Measurements from ENCODE around the gene DOCK4.

DOCK4 gene

DNA sequence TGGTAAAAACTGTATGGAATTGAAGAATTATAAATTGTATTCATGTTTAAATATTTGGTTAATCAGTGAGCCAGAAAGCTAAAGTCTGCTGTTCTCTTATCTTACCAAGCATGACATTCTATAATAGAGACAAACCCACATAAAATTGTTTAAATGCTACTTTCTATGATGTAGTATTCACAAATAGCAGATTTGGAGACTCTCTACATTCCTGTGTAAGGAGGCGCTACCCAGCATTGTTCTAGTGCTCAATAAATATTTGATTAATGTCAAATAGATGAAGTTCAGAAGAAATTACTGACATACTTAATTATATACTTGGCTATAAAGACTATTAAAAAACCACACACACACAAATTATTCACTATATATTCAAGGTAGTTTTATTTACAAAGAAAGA is 49.8 kb downstream of the DOCK4 start:
- Histone ChIP-seq H3K79me2 (ENCODE audit: insufficient read depth, low read depth) (no peaks in the 10 kb centered on the region), H3K4me1 (ENCODE audit: low read depth, poor library complexity, severe bottlenecking) (peaks cover 10% of the 10 kb centered on the region), H4K20me1 (ENCODE audit: insufficient read depth) (no peaks in the 10 kb centered on the region), H3K36me3 (ENCODE audit: insufficient read depth) (no peaks in the 10 kb centered on the region), H2AFZ (ENCODE audit: low read depth) (no peak overlapping the region), H3K4me2 (no peak overlapping the region), H3K4me3 (IDR thresholded peaks at IDR 0.05; ENCODE audit: insufficient read depth, low read depth, low read length) (no peak overlapping the region), H3K27me3 (ENCODE audit: insufficient read depth, low read depth) (no peaks in the 10 kb centered on the region), H3K27ac (no peak overlapping the region), H3K9ac (no peak overlapping the region)
- TF ChIP-seq, protein P1, sequence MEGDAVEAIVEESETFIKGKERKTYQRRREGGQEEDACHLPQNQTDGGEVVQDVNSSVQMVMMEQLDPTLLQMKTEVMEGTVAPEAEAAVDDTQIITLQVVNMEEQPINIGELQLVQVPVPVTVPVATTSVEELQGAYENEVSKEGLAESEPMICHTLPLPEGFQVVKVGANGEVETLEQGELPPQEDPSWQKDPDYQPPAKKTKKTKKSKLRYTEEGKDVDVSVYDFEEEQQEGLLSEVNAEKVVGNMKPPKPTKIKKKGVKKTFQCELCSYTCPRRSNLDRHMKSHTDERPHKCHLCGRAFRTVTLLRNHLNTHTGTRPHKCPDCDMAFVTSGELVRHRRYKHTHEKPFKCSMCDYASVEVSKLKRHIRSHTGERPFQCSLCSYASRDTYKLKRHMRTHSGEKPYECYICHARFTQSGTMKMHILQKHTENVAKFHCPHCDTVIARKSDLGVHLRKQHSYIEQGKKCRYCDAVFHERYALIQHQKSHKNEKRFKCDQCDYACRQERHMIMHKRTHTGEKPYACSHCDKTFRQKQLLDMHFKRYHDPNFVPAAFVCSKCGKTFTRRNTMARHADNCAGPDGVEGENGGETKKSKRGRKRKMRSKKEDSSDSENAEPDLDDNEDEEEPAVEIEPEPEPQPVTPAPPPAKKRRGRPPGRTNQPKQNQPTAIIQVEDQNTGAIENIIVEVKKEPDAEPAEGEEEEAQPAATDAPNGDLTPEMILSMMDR (conservative IDR thresholded peaks at IDR 0.05; ENCODE audit: low read depth, low read length) = no peak

DNA sequence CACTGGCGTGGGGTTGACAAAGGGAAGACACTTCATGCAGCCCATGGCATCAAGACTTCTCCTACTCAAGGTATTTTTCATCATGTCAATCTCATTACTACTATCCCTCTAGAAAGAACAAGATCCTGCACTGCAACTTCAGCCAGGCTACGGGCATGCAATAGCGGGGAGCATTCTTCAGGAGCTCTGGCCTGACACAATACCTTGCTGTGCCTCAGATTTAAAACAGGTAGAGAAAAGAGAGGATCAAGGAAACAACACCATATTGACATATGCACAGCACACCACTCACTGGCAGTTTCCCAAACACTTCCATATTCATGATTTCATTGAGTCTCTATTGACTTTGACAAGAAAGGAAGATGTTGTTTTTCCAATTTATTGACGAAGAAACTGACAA is 51.5 kb downstream of the DOCK4 start:
- H3K36me3 ChIP-seq (ENCODE audit: insufficient read depth) = no peaks in the 10 kb centered on the region
- no peak overlapping the region for H2AFZ ChIP-seq (ENCODE audit: low read depth)
- H3K4me3 ChIP-seq (IDR thresholded peaks at IDR 0.05; ENCODE audit: insufficient read depth, low read depth, low read length) = no peak overlapping the region
- no peaks in the 10 kb centered on the region for H3K79me2 ChIP-seq (ENCODE audit: insufficient read depth, low read depth)
- no peak overlapping the region for H3K27ac ChIP-seq
- no peaks in the 10 kb centered on the region for H3K27me3 ChIP-seq (ENCODE audit: insufficient read depth, low read depth)
- no peak overlapping the region for H3K4me2 ChIP-seq
- H3K9ac ChIP-seq = no peak overlapping the region
- peaks cover 10% of the 10 kb centered on the region for H3K4me1 ChIP-seq (ENCODE audit: low read depth, poor library complexity, severe bottlenecking)
- TF ChIP-seq, protein P1 (conservative IDR thresholded peaks at IDR 0.05; ENCODE audit: low read depth, low read length) = no peak
- no peaks in the 10 kb centered on the region for H4K20me1 ChIP-seq (ENCODE audit: insufficient read depth)

DNA sequence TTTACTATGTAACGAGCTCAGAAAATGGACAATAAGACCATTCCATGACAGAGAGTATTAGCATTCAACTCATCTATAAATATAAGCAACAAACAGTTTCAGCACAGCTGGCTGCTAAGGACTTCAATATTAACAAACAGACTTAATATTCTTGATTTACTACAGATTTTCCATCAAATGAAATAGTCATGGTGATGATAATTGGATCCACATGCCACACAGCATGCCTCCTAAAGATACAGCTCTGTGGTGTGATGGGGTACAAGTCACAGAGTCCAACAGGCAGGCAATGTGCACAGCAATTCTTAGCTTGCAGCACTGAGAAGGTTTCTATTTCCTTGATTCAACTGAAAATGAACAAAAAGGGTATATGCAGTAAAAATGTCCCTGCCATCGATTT is 54.0 kb downstream of the DOCK4 start:
- H2AFZ ChIP-seq (ENCODE audit: low read depth) = no peak overlapping the region
- no peak overlapping the region for H3K4me2 ChIP-seq
- no peak overlapping the region for H3K27ac ChIP-seq
- H3K79me2 ChIP-seq (ENCODE audit: insufficient read depth, low read depth) = no peaks in the 10 kb centered on the region
- no peaks in the 10 kb centered on the region for H4K20me1 ChIP-seq (ENCODE audit: insufficient read depth)
- no peaks in the 10 kb centered on the region for H3K36me3 ChIP-seq (ENCODE audit: insufficient read depth)
- no peak overlapping the region for H3K4me3 ChIP-seq (IDR thresholded peaks at IDR 0.05; ENCODE audit: insufficient read depth, low read depth, low read length)
- H3K9ac ChIP-seq = no peak overlapping the region
- peaks cover 7% of the 10 kb centered on the region for H3K4me1 ChIP-seq (ENCODE audit: low read depth, poor library complexity, severe bottlenecking)
- no peaks in the 10 kb centered on the region for H3K27me3 ChIP-seq (ENCODE audit: insufficient read depth, low read depth)
- TF ChIP-seq, protein P1 (conservative IDR thresholded peaks at IDR 0.05; ENCODE audit: low read depth, low read length) = no peak

DNA sequence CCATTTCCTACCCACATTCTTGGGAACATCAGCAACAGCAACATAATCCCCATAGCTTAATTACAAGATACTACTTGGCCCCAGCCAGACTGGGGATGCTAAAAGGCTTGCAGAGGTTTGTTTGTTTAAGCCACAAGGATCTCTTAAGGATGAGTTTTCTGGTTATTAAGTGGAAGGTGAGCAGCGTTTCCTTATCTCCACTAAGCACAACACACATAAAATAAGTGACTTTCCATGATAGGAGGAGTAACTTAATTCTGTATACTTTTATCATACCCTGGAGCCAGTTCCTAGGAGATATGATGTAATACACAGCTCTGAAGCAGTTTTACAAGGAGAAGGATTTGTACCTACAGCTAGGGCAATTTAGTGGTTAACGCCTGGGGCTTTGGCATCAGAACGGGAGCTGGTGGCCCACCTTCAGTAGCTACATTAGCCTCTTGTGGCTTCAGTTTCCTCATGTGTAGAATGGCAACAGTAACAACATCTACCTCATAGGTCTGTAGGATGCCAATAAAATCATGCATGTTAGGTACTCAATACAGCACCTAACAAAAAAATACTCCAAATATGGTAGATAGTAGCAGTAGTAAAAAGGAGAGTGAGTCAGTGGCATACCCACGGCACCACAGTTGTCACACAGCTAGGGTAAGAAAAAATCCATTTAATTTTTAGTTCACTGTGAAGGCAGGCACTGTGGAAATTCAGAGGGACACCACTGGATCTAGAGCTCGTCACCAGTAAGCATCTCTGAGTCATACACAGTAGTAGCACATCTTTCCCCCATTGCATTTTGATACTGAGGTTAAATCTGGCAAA is 55.2 kb downstream of the DOCK4 start:
- no peaks in the 10 kb centered on the region for H3K79me2 ChIP-seq (ENCODE audit: insufficient read depth, low read depth)

More for the DNA sequence above, 55.2 kb downstream of the DOCK4 start:
- no peak overlapping the region for H3K4me2 ChIP-seq
- H2AFZ ChIP-seq (ENCODE audit: low read depth) = no peak overlapping the region
- no peak overlapping the region for H3K4me3 ChIP-seq (IDR thresholded peaks at IDR 0.05; ENCODE audit: insufficient read depth, low read depth, low read length)
- TF ChIP-seq, protein P1 (conservative IDR thresholded peaks at IDR 0.05; ENCODE audit: low read depth, low read length) = no peak
- no peak overlapping the region for H3K27ac ChIP-seq
- H3K36me3 ChIP-seq (ENCODE audit: insufficient read depth) = no peaks in the 10 kb centered on the region
- H4K20me1 ChIP-seq (ENCODE audit: insufficient read depth) = no peaks in the 10 kb centered on the region
- H3K9ac ChIP-seq = no peak overlapping the region
- H3K4me1 ChIP-seq (ENCODE audit: low read depth, poor library complexity, severe bottlenecking) = no peaks in the 10 kb centered on the region
- no peaks in the 10 kb centered on the region for H3K27me3 ChIP-seq (ENCODE audit: insufficient read depth, low read depth)

All from KMS-11 (cell line).